ENCODE results near the gene RUSF1.
A peak's percentile ranks its signal among the peaks of the same experiment; 100 is the strongest.
"Not testable (repeated sequence)": the region's sequence is repeated elsewhere in the genome, so short reads cannot be mapped to it uniquely, and the experiment has no call there.

Gene RUSF1

DNA sequence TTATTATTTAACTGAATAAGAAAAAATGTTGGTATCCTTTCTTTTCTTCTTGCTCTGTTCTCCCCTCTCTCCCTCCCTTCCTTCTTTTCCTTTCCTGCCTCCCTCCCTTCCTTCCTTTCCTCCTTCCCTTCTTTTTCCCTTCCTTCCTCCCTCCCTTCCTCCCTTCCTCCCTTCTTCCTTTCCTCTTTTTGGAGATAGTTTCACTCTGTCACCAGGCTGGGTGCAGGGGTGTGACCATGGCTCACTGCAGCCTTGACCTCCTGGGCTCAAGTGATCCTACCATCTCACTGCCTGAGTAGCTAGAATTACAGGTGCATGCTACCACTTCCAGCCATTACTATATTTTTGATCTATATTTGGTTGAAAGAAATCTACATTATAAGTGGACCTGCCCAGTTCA, 5.7 kb upstream of the RUSF1 start:
- DNase-seq = no peak

DNA sequence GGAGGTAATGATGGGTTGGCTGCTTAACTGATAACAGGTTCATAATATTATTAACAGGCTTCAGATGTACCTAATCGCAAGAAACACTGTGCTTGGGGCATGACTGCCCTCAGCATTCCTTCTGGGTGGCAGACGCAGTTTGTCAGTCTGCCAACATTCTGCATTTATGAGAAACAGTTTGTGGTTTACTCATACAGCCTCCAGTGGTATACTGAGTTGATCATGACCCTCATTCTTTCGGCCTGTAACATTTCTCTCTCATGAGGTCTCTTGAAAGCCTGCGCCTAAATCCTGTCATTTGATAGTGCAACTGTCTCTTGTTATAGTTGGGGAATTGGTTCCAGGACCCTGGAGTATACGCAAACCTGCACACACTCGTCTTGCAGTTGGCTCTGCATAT, 4.9 kb upstream of the RUSF1 start:
- DNase-seq = no peak

DNA sequence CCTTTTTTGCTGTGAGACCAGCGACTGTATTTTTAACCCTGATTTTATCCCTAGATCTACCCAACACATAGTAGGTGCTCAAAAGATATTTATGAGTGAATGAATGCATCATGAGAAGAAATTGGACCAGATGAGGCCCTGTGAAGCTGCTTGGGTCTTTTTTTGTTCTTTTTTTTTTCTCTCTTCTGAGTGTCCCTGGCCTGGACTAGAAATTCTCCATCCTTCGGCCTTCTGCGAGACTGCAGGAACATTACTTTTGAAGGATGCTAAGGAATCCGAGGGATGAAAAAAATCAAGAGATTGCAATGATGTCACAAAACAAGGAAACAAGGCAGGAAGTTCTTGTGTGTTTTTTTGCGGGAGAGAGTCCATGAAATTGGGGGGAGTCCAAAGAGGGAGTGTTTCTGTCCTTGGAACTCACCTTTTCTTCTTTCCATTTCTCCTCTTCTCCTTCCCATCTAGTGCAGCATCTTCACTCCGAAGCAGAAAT, 560 bp upstream of the RUSF1 start:
- no peak for DNase-seq

DNA sequence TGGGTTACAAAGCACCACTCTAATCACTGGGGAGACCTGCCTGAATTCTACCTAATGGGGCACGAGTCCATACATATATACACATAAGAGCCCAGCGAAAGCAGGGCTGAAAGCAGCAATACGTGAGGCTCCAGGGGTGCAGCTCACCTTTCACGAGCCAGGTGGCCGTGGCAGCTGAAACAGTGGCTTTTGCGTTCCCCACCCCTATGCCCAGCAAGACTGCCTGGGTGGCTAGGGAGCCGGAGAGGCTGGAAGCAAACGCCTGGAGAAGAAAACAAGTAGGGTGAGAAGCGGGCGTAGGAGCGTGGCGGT, 618 bp downstream of the RUSF1 start:
- no peak for DNase-seq

DNA sequence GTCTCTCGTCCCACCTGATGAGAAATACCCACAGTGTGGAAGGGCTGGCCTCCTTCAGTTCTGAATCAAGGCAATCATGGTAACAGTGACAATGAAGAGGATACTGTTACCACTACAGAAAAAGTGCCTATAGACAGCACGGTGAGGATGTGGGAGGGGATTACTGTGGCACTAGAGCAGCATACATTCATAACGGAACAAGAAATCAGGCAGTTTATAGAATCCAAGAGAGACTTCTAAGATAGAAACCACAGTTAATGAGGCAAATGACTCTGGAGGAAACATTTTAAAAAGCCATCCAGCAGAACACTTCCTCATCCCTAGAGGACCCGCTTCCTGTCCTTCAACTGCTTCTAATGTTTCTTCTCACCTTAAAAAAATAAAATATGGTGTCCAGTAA, 2.7 kb downstream of the RUSF1 start:
- DNase-seq = peak in 1 of 2 donors; percentile 3

DNA sequence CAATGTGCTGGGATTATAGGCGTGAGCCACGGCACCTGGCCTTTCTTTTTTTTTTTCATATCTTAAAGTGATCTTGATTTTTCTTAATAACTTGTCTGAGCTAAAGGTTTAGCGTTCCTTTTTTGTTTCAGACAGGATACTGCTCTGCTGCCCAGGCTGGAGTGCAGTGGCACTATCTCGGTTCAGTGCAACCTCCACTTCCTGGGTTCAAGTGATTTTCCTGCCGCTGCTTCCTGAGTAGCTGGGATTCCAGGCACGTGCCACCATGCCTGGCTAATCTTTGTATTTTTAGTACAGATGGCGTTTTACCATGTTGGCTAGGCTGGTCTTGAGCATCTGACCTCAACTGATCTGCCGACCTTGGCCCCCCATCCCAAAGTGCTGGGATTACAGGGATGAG, 4.0 kb downstream of the RUSF1 start:
- DNase-seq = no peak

DNA sequence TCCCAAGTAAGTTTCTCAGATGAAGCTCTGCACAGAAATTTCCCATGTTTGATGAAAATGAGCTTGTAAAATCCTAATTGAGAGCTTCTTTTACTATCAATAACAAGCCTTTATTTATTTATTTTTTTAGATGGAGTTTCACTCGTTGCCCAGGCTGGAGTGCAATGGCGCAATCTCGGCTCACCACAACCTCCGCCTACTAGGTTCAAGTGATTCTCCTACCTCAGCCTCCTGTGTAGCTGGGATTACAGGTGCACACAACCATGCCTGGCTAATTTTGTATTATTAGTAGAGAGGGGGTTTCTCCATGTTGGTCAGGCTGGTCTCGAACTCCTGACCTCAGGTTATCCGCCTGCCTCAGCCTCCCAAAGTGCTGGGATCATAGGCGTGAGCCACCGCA, 4.6 kb downstream of the RUSF1 start:
- not testable (repeated sequence) for DNase-seq

DNA sequence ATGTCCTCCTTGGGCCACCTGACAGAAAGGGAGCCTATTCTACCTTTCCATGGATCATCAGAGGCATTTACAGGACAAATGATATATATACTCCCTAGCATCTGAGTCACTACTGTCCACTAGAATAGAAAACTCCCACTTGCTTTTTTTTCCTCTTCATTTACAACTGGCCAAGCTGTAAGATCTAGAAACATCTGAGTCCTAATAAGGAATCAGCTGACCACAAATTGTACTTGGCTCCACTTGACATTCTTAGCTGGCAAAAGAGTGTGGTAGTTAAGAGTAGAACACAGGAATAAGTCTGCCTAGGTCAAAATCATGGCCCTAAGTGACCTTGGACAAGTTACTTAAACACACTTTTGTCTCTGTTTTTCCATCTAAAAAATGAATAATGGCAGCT, 5.2 kb downstream of the RUSF1 start:
- no peak for DNase-seq

DNA sequence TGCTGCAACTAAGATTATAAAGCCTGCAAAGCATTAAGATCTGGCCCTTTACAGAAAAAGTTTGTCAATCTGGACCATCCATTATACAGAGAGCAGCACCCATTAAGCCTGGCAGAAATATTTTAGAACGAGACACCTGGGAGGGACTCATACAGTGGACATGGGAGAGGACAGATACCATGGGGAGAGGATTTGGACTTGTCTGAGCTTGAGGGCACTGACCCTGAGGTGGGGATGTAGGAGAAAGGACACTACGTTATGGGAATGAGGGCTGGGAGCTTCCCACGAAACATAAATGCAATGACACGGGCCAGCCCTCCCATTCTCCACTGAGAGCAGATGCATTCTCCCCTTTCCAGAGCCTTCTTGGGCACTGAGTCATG, 6.2 kb downstream of the RUSF1 start:
- no peak for DNase-seq

DNA sequence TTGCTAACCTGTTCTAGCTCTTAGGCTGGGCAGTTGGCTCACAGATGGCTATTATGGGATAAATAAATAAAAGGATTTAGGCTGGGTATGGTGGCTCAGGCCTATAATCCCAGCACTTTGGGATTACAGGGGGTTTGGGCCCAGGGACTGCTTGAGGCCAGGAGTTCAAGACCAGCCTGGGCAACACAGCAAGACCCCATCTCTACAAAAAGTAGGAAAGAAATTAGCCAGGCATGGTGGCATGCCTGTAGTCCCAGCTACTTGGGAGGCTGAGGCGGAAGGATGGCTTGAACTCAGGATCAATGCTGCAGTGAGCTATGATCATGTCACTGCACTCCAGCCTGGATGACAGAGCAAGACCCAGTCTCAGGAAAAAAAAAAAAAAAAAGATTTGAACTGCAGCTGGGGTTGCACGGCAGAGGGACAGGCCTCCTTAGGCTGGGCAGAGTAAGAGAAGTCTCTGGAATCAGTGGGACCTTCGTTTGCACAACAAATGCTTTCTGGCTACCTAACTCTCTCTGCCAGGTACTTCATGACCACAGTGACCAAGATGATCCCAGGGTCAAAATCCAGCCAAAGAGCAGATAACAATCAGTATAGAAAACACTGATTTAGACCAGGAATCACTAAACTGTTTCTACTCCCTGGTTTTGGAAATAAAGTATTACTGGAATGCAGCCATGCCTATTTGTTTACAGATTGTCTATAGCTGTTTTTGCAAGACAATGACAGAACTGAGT, 6.8 kb downstream of the RUSF1 start:
- no peak for DNase-seq

DNA sequence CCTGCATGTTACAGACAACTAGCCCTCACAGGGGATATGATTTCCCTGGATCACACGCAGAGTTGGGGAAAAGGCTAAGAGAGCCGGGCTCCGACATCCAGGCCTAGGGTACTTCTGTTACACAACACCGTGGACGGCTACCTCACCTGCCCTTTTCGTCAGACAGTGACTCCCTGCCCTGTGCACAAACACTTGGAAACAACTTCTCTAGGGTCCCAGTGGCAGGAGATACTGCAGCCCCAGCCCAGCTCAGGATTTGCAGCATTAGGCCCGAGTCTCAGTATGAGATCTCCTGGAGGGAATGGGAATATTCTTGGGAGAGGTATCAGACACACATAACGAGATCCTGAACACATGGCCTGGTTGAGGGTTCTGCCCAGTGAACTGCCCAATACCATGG, 8.3 kb downstream of the RUSF1 start:
- no peak for DNase-seq

DNA sequence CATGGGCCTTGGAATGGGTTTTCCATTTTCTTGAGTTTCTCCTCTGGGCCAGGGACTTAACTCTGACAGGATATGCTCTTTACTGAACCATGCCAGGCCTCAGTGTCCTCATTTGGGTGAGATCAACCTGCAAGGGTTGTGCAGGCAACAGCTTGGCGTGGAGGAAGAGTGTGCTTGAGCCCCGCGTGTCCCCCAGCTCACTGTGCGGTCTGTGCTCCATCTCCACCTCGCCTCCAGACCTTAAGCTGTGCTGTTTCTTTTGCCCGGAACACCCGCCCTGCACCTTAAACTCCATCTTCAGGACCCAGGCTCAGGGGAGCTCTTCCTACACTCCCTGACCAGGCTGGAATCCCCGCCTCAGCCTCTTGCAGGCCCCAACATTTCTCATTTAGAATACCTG, 9.7 kb downstream of the RUSF1 start:
- DNase-seq = no peak

DNA sequence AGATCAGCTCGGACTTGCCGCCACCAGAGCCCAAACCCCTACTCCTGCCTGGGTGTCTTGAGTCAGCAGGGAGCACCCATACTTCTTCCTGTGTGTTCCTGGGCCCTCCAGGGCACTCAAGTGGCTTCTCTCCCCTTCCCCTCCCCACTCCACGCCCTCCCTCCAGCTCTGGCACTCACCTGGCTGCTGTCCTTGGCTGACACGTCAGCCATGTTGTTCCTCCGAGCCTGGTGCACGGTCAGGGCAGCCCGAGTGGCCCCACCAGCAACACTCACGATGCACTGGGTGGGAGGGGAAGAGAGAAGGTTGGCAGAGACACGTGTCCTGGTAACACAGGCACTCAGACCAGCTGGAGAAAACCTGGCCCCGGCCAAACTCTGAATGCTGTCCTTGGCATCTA, 11.5 kb downstream of the RUSF1 start:
- DNase-seq = no peak

DNA sequence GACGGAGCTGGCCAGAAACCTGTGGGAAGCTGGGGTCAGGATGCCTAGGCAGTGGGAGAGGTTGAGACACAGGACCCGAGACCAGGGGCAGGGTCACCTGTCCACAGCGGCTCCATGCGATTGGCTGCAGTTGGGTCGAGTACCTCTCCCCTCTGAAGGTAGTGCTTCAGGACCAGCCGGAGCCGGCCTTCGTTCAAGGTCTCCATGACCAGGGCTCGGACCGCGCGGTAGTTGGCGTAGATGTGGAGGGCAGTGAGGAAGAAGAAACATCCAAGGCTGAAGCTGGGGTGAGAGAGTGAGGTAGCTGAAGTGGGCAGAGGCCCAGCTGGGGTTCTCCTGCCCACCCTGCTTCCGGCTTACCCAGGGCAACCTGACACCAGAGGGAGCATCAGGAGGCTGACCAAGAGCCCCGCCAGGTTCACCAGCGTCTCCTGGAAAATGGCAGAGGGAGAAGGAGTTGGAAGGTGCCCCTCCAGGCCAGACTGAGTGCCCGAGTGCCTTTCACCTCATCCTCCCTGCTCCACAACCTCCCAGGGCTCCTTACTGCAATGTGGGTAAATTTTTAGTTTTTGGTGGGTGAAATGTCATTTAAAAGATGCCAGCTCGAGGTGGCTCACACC, 14.6 kb downstream of the RUSF1 start:
- no peak for DNase-seq

DNA sequence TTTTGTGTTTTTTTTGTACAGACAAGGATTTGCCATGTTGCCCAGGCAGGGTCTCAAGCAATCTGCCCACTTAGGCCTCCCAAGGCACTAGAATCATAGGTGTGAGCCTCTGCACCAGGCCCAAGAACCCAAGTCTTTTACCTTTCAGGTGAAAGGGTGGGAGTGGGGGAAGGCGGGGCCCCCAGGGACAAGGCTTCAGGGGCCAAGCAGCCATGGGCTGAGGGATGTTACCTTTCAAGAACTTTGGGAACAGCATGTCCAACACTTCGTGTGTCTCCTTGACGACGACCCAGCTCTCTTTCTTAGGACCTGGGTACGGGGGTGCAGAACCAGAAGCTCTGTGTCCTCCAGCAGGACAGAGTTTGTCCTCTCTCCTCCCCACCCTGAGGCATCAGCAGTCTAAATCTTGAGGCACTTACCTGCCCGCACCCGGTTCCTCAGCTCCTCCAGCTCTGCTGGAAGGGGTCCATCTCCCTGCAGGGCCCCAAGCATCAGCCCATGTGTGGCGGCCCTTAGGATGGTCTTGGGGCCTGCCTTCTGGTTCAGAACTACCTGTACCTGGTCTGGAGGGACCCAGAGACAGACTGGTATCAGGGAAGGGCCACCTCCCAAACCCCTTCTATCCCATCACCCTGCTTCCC, 16.3 kb downstream of the RUSF1 start:
- no peak for DNase-seq

DNA sequence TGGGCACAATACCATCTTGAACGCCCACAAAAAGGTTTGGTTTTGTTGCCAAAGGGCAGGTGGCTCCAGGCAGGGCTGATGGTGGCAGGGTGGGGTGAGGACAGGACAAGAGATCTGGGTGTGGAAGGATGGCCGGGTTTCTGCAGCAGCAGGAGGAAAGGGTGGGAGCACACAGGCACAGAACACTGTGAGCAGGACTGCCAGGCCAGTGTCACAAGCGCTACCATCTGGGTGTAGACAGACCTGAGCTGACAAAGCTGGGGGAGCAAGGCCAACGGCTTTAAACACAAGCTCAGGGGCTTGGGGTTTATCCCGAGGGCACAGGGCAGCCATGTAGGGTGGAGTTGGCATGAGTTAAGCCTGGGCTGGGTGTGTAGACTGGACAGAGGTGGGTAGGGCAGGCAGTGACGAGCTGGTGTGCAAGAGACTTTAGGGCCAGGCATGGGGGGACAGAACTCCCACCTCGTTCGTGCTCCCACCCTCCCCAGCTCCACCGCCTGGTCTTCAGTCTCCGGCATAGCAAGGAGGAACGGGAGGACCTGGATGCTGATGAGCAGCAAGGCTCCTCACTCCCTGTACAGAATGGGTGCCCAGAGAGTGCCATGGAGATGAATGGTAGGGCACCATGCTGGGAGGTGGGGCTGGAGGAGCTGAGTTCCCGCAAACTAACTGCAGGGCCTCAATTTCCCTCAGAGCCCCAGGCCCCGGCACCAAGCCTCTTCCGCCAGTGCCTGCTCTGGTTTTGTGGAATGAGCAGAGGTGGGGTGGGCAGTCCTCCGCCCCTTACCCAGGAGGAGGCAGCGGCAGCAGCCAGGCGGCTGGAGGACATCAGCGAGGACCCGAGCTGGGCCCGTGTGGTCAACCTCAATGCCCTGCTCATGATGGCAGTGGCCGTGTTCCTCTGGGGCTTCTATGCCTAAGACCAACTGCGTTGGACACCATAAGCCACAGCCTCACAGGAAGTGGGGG, 18.3 kb downstream of the RUSF1 start:
- no peak for DNase-seq

DNA sequence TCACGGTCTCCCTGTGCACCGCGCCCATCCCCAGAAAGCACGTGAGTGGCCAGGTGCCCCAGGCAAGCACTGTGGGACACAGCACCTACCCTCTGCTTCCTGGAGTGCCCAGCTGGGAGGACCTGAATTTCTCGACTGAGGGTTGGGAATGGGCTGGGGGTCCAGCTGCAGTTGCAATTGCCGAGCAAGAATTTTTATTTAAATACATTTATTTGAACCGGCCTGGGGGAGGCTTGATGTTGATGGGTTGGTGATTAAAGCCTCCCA, 19.0 kb downstream of the RUSF1 start:
- no peak for DNase-seq

DNA sequence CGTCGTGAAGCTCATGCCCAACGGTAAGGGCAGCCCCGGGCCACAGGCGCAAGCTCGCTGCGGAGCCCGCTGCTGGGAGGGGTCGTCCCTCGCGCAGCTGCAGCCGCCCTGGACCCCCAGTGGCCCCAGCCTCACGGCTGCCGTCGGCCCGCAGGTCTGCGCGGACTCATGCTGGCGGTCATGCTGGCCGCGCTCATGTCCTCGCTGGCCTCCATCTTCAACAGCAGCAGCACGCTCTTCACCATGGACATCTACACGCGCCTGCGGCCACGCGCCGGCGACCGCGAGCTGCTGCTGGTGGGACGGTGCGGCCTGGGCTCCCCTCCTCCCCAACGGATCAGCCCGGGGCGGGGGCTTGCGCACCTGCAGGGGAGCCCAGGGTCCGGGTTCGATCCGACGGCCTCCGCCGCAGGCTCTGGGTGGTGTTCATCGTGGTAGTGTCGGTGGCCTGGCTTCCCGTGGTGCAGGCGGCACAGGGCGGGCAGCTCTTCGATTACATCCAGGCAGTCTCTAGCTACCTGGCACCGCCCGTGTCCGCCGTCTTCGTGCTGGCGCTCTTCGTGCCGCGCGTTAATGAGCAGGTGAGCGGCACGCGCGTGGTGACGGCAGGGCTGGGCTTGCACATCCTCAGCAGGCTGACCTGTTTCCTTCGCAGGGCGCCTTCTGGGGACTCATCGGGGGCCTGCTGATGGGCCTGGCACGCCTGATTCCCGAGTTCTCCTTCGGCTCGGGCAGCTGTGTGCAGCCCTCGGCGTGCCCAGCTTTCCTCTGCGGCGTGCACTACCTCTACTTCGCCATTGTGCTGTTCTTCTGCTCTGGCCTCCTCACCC, 19.5 kb downstream of the RUSF1 start:
- no peak for DNase-seq

DNA sequence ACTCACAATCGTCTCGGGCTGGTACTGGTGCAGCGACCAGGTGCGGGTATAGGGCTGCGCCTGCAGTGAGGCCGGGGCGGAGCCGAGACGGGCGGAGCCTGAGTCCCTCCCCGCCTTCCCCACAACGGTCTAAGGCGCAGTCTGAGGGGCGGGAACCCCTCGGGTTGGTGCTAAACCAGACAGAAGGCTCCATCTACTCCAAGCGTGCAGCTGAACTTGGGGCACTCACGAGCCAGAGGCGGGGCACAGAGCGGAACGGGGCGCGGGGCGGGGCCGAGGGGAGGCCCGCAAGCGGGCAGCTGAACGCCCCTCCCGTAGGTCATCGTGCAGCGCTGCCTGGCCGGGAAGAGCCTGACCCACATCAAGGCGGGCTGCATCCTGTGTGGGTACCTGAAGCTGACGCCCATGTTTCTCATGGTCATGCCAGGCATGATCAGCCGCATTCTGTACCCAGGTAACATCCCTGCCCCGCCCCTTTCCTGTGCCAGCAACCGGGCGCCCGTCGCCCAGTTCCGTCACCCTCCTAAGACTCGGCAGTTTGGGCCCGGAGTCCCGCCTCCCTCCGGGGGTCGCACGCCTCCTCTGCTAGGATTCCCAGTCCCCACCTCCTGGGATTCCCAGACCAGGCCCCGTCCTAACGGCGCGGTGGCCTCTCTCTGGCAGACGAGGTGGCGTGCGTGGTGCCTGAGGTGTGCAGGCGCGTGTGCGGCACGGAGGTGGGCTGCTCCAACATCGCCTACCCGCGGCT, 20.3 kb downstream of the RUSF1 start:
- DNase-seq = peak in 1 of 2 donors; percentile 21

DNA sequence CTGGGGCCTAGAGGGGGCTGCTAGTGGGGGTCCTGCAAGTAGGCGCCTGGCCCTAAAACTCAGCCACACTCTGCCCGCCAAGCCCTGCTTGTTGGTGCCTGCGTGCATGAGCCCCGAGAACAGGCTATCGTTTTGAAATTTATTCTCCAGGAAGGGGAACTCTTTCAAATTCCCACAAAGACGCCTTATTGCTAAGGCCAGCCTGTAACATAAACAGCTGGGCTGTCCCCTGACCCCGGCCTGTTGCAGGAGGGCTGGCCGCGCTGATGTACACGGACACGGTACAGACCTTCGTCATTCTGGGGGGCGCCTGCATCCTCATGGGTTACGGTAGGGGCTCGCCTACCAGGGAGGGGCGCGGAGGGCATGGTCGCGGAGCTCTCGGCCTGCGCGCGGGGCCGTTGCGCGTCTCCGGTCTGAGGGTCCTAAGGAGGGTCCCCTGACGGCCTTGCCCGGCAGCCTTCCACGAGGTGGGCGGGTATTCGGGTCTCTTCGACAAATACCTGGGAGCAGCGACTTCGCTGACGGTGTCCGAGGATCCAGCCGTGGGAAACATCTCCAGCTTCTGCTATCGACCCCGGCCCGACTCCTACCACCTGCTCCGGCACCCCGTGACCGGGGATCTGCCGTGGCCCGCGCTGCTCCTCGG, 21.0 kb downstream of the RUSF1 start:
- DNase-seq = peak; percentile 35 to 37

DNA sequence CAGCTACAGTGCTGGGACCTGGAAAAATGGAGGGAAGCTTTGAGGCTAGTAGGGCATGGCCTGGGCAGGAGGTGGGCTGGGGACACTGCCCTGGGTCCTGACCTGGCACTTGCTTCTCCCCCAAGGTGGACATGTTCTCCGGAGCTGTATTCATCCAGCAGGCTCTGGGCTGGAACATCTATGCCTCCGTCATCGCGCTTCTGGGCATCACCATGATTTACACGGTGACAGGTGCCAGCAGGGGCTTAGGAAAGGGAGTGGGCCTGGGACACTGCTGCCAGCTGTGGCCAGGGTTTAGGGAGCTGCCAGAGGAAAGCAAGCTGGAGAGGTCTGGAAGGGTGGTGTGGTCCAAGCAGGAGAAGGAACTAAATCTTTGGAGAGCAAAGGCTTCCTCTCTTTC, 22.1 kb downstream of the RUSF1 start:
- DNase-seq = no peak
